Measurements from ENCODE around the gene CYP2D6. TPM values are rescaled to one million over a fixed set of nuclear protein-coding genes. Genes with fewer than 3 reads are reported as not detected.

CYP2D6 gene
- total and polyA plus RNA-seq, 2 experiments from 2014 or later: 3.8 to 6.1 TPM

DNA sequence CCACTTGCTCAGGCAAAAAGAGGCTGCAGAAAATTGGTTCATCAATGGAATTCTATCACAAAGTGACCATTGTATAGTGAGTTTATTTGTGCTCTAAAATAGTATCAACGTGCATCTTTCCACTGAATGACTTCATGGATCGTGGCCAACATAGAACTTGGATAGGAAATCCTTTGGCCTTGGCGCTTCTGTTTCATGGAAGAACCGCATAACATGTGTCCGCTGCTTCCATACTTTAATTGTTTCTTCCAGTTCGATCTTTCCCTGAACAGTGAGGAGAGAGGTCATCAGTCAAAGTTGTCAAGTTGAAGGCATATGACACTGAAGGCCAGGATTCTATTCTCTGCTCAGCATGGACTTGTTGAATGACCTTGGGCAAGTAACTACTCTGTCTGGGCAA lies 44.6 kb downstream of the CYP2D6 start:
- Histone ChIP-seq H2AFZ (no peak overlapping the region), H3K9me2 (replicated peaks; ENCODE audit: insufficient read depth) (no peaks in the 10 kb centered on the region), H3K4me2 (no peak overlapping the region), H3K4me3 (no peak overlapping the region), H3K27me3 (no peaks in the 10 kb centered on the region), H3K36me3 (replicated peaks; ENCODE audit: insufficient read depth, low read depth) (no peaks in the 10 kb centered on the region), H3K27ac (no peak overlapping the region), H3K79me2 (peaks cover 83% of the 10 kb centered on the region), H4K20me1 (ENCODE audit: insufficient read depth, poor library complexity, severe bottlenecking) (peaks cover 7% of the 10 kb centered on the region), H3K9me3 (ENCODE audit: low read depth) (no peaks in the 10 kb centered on the region), H3K4me1 (ENCODE audit: insufficient read depth) (peaks cover 6% of the 10 kb centered on the region)
- DNase-seq (ENCODE audit: low spot score): no peak
- TF ChIP-seq EZH2phosphoT487 (IDR thresholded peaks at IDR 0.05; ENCODE audit: low read depth, severe bottlenecking, unreplicated experiment): no peak
- no peak for TF ChIP-seq EZH2 (IDR thresholded peaks at IDR 0.05; ENCODE audit: borderline replicate concordance)
- TF ChIP-seq, protein P1, sequence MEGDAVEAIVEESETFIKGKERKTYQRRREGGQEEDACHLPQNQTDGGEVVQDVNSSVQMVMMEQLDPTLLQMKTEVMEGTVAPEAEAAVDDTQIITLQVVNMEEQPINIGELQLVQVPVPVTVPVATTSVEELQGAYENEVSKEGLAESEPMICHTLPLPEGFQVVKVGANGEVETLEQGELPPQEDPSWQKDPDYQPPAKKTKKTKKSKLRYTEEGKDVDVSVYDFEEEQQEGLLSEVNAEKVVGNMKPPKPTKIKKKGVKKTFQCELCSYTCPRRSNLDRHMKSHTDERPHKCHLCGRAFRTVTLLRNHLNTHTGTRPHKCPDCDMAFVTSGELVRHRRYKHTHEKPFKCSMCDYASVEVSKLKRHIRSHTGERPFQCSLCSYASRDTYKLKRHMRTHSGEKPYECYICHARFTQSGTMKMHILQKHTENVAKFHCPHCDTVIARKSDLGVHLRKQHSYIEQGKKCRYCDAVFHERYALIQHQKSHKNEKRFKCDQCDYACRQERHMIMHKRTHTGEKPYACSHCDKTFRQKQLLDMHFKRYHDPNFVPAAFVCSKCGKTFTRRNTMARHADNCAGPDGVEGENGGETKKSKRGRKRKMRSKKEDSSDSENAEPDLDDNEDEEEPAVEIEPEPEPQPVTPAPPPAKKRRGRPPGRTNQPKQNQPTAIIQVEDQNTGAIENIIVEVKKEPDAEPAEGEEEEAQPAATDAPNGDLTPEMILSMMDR (IDR thresholded peaks at IDR 0.05; ENCODE audit: poor library complexity): no peak
- 93% methylated on average over 6 of the region's 6 CpGs for WGBS (ENCODE audit: low lambda C conversion rate, missing lambda C conversion rate)

DNA sequence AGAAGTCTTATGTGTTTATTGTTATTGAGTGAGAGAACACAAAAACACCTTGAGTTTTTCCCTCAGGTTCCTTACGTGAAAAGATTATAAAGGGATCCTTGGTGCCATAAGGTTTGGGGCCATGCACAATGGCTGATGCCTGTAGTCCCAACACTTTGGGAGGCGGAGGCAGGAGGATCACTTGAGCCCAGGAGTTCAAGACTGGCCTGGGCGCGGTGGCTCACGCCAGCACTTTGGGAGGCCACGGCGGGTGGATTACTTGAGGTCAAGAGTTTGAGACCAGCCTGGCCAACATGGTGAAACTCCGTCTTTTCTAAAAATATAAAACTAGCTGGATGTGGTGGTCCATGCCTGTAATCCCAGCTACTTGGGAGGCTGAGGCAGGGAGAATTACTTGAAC lies 45.7 kb downstream of the CYP2D6 start:
- Histone ChIP-seq H4K20me1 (ENCODE audit: insufficient read depth, poor library complexity, severe bottlenecking) (peaks cover 7% of the 10 kb centered on the region), H3K27me3 (no peaks in the 10 kb centered on the region), H3K36me3 (replicated peaks; ENCODE audit: insufficient read depth, low read depth) (no peaks in the 10 kb centered on the region), H2AFZ (no peak overlapping the region), H3K4me3 (no peak overlapping the region), H3K9me2 (replicated peaks; ENCODE audit: insufficient read depth) (no peaks in the 10 kb centered on the region), H3K79me2 (peaks cover 88% of the 10 kb centered on the region), H3K27ac (no peak overlapping the region), H3K4me2 (no peak overlapping the region), H3K9me3 (ENCODE audit: low read depth) (no peaks in the 10 kb centered on the region), H3K4me1 (ENCODE audit: insufficient read depth) (peaks cover 12% of the 10 kb centered on the region)
- WGBS (ENCODE audit: low lambda C conversion rate, missing lambda C conversion rate): 95% methylated on average over 8 of the region's 8 CpGs
- no peak for DNase-seq (ENCODE audit: low spot score)
- TF ChIP-seq, protein P1 (IDR thresholded peaks at IDR 0.05; ENCODE audit: poor library complexity): no peak
- TF ChIP-seq EZH2 (IDR thresholded peaks at IDR 0.05; ENCODE audit: borderline replicate concordance): no peak
- TF ChIP-seq EZH2phosphoT487 (IDR thresholded peaks at IDR 0.05; ENCODE audit: low read depth, severe bottlenecking, unreplicated experiment): no peak

DNA sequence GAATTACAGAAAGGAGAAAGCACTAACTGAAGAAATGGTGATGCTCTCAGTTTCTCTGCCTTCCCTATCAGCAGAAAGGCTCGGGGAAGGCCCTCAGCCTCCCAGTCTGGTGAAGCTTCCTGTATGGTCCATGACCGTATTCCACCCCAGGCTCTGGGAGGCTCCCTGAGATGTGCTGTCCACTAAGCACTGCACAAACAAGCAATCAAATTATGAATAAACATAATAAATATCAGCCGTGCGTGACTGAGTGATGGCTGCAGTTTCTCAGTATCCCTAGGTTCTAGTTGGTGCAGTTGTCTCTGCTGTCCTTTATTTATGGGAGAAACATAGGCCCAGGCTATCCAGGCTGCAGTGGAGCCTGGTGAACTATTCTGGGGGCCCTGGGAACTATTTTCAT lies 47.5 kb downstream of the CYP2D6 start:
- TF ChIP-seq EZH2 (IDR thresholded peaks at IDR 0.05; ENCODE audit: borderline replicate concordance) (no peak), EZH2phosphoT487 (IDR thresholded peaks at IDR 0.05; ENCODE audit: low read depth, severe bottlenecking, unreplicated experiment) (no peak)
- TF ChIP-seq, protein P1 (IDR thresholded peaks at IDR 0.05; ENCODE audit: poor library complexity): no peak

DNA sequence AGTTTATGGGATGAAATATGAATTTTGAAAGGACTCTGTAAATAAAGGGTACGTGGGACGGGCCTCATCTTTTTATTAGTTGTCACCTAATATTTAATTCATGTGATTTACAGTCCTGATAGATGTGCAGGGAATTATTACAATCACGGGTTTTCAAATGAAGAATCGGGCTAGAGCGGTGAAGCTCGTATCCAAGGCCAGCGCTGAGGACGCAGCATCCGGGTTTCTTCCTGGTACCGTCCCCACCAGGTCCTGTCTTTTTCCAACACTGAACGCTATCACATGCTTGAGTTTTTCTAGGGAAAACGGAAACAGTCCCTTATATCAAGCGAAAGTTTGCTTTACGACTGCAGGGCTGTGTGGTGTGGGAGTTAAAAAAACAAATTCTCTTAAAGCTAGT lies 50.3 kb downstream of the CYP2D6 start:
- Histone ChIP-seq H3K27me3 (no peaks in the 10 kb centered on the region), H2AFZ (peak overlapping the region; percentile 36), H3K4me1 (ENCODE audit: insufficient read depth) (peaks cover 15% of the 10 kb centered on the region), H3K4me2 (peak overlapping the region; percentile 81), H3K36me3 (replicated peaks; ENCODE audit: insufficient read depth, low read depth) (no peaks in the 10 kb centered on the region), H3K9me2 (replicated peaks; ENCODE audit: insufficient read depth) (no peaks in the 10 kb centered on the region), H3K4me3 (peak overlapping the region; percentile 70), H4K20me1 (ENCODE audit: insufficient read depth, poor library complexity, severe bottlenecking) (no peaks in the 10 kb centered on the region), H3K27ac (peak overlapping the region; percentile 98), H3K79me2 (peaks cover 46% of the 10 kb centered on the region), H3K9me3 (ENCODE audit: low read depth) (no peaks in the 10 kb centered on the region)
- WGBS (ENCODE audit: low lambda C conversion rate, missing lambda C conversion rate): 11% methylated on average over 14 of the region's 14 CpGs
- peak; percentile 63 for DNase-seq (ENCODE audit: low spot score)
- TF ChIP-seq EZH2phosphoT487 (IDR thresholded peaks at IDR 0.05; ENCODE audit: low read depth, severe bottlenecking, unreplicated experiment) (no peak), EZH2 (IDR thresholded peaks at IDR 0.05; ENCODE audit: borderline replicate concordance) (no peak)
- TF ChIP-seq, protein P1 (IDR thresholded peaks at IDR 0.05; ENCODE audit: poor library complexity): no peak

More for the DNA sequence above, 47.5 kb downstream of the CYP2D6 start:
- Histone ChIP-seq H3K27ac (no peak overlapping the region), H3K4me2 (no peak overlapping the region), H3K4me3 (no peak overlapping the region), H3K36me3 (replicated peaks; ENCODE audit: insufficient read depth, low read depth) (no peaks in the 10 kb centered on the region), H3K4me1 (ENCODE audit: insufficient read depth) (peaks cover 15% of the 10 kb centered on the region), H2AFZ (no peak overlapping the region), H3K9me3 (ENCODE audit: low read depth) (no peaks in the 10 kb centered on the region), H3K79me2 (peaks cover 71% of the 10 kb centered on the region), H4K20me1 (ENCODE audit: insufficient read depth, poor library complexity, severe bottlenecking) (peaks cover 7% of the 10 kb centered on the region), H3K9me2 (replicated peaks; ENCODE audit: insufficient read depth) (no peaks in the 10 kb centered on the region), H3K27me3 (no peaks in the 10 kb centered on the region)
- WGBS (ENCODE audit: low lambda C conversion rate, missing lambda C conversion rate): 94% methylated on average over 4 of the region's 4 CpGs
- DNase-seq (ENCODE audit: low spot score): no peak

All from hepatocyte (in vitro differentiated cells).